ENCODE results near the gene SLC45A1. TPM values are rescaled to one million over a fixed set of nuclear protein-coding genes. Genes with fewer than 3 reads are reported as not detected.

SLC45A1 gene
- polyA plus RNA-seq, 3 donors = 0.21 TPM; not detected in 2

DNA sequence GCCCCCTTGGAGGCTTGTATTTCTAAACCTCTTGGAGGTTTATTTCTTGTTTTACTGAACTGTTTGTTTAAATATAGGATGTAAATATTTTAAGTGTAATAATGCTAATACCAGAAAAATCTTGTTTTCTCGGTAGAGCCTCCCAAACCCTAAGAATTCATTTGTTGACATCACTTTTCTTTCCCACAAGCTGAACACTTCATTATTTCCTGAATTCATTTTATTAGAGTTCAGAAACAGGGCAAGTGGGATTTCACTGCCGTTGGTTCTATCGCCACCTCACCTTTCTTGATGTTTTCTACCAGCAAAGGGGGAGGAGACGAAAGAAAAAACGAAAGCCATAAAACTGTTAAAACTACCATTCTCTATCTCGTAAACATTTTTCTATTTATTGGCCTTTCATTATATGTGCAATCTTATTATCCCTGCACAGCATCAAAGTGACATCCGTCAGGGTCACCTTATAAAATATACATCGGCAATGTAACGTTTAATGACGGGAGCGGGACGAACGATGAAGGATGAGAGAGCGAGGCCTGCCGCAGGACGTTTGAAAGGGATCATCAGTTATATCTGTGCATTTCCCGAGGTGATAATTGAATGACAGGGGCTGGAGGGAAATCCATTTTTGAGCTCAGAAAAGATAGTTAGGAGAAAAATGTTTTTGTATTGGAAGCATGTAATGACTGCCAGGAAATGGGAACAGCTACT lies 59.5 kb downstream of the SLC45A1 start:
- peaks cover 61 to 83% of the 10 kb centered on the region in 2 donors for H3K36me3 Mint-ChIP-seq
- H3K27ac Mint-ChIP-seq = no peak overlapping the region
- peaks cover 92% of the 10 kb centered on the region for H3K79me2 ChIP-seq (ENCODE audit: insufficient read depth, low read length)
- H4K20me1 ChIP-seq (ENCODE audit: insufficient read depth, low read length) = peaks cover 100% of the 10 kb centered on the region
- peaks cover 0 to 5% of the 10 kb centered on the region in 2 donors for H3K9me3 ChIP-seq (replicated peaks in 1 of 2; ENCODE audit: control insufficient read depth in 1 of 2, insufficient read depth in 1 of 2, low read length in 2 of 2)
- no peak overlapping the region for H3K9ac ChIP-seq (ENCODE audit: insufficient read depth, low read length, poor library complexity, severe bottlenecking)
- H3K27ac ChIP-seq (ENCODE audit: low read depth in 1 of 2, low read length in 2 of 2) = no peak overlapping the region
- H3K4me1 Mint-ChIP-seq = peaks cover 41% of the 10 kb centered on the region
- H3K4me1 ChIP-seq (ENCODE audit: control insufficient read depth in 1 of 2, insufficient read depth in 2 of 2, low read length in 2 of 2) = peaks cover 13 to 17% of the 10 kb centered on the region in 2 donors
- no peak overlapping the region for H2AFZ ChIP-seq (ENCODE audit: insufficient read depth, low read depth, low read length, poor library complexity, severe bottlenecking)
- TF ChIP-seq, protein P1, sequence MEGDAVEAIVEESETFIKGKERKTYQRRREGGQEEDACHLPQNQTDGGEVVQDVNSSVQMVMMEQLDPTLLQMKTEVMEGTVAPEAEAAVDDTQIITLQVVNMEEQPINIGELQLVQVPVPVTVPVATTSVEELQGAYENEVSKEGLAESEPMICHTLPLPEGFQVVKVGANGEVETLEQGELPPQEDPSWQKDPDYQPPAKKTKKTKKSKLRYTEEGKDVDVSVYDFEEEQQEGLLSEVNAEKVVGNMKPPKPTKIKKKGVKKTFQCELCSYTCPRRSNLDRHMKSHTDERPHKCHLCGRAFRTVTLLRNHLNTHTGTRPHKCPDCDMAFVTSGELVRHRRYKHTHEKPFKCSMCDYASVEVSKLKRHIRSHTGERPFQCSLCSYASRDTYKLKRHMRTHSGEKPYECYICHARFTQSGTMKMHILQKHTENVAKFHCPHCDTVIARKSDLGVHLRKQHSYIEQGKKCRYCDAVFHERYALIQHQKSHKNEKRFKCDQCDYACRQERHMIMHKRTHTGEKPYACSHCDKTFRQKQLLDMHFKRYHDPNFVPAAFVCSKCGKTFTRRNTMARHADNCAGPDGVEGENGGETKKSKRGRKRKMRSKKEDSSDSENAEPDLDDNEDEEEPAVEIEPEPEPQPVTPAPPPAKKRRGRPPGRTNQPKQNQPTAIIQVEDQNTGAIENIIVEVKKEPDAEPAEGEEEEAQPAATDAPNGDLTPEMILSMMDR (IDR thresholded peaks at IDR 0.05) = no peak
- no peak overlapping the region for H3K4me3 Mint-ChIP-seq
- H3K36me3 ChIP-seq (replicated peaks in 1 of 2; ENCODE audit: control insufficient read depth in 1 of 2, insufficient read depth in 2 of 2, low read length in 2 of 2) = peaks cover 29 to 84% of the 10 kb centered on the region in 2 donors
- H3K4me2 ChIP-seq (replicated peaks; ENCODE audit: extremely low read depth, low read length, poor library complexity, severe bottlenecking) = no peak overlapping the region
- no peak overlapping the region for H3K4me3 ChIP-seq (replicated peaks in 1 of 3; ENCODE audit: low read depth in 2 of 3, low read length in 3 of 3)
- DNase-seq = no peak
- no peaks in the 10 kb centered on the region for H3K27me3 ChIP-seq (ENCODE audit: control insufficient read depth in 2 of 2, insufficient read depth in 2 of 2, low read length in 2 of 2)
- H3K9me3 Mint-ChIP-seq = peaks cover 0 to 3% (median 2%) of the 10 kb centered on the region in 7 donors
- intact Hi-C loops (cut with micrococcal nuclease) = no loop called here
- 98% methylated on average over 11 of the region's 17 CpGs for WGBS (ENCODE audit: insufficient coverage)
- H3K27me3 Mint-ChIP-seq (ENCODE audit: low read depth in 3 of 3) = no peaks in the 10 kb centered on the region

DNA sequence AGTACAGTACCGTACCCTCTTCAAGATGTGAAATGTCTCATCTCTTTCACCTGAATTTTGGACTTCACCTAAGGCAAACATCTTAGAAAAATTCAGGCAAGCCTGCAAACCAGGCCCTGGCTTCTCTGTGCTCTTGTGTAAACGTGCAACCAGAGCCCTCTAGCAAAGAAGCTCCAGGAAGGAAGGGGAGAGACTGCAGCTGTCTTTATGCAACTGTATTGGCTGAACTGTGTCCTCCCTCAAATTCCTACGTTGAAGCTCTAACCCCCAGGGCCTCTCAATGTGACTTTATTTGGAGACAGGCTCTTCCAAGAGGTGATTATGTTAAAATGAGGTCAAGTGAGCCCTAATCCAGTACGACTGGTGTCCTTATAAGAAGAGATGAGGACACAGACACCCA lies 60.3 kb downstream of the SLC45A1 start:
- Mint-ChIP-seq H3K27ac (peak overlapping the region in 3 of 7 donors; percentile 65 to 77 (median 77)), H3K4me1 (peaks cover 48% of the 10 kb centered on the region), H3K36me3 (peaks cover 53 to 75% of the 10 kb centered on the region in 2 donors), H3K4me3 (no peak overlapping the region), H3K9me3 (peaks cover 0 to 3% (median 2%) of the 10 kb centered on the region in 7 donors), H3K27me3 (ENCODE audit: low read depth in 3 of 3) (no peaks in the 10 kb centered on the region)
- peaks cover 100% of the 10 kb centered on the region for H4K20me1 ChIP-seq (ENCODE audit: insufficient read depth, low read length)
- DNase-seq = no peak
- H3K4me3 ChIP-seq (replicated peaks in 1 of 3; ENCODE audit: low read depth in 2 of 3, low read length in 3 of 3) = no peak overlapping the region
- TF ChIP-seq, protein P1 (IDR thresholded peaks at IDR 0.05) = no peak
- no peak overlapping the region for H3K9ac ChIP-seq (ENCODE audit: insufficient read depth, low read length, poor library complexity, severe bottlenecking)
- H3K9me3 ChIP-seq (replicated peaks in 1 of 2; ENCODE audit: control insufficient read depth in 1 of 2, insufficient read depth in 1 of 2, low read length in 2 of 2) = peaks cover 0 to 5% of the 10 kb centered on the region in 2 donors
- H2AFZ ChIP-seq (ENCODE audit: insufficient read depth, low read depth, low read length, poor library complexity, severe bottlenecking) = no peak overlapping the region
- 80% methylated on average over 2 of the region's 4 CpGs for WGBS (ENCODE audit: insufficient coverage)
- peak overlapping the region in 1 of 2 donors; percentile 11 for H3K27ac ChIP-seq (ENCODE audit: low read depth in 1 of 2, low read length in 2 of 2)
- no peaks in the 10 kb centered on the region for H3K27me3 ChIP-seq (ENCODE audit: control insufficient read depth in 2 of 2, insufficient read depth in 2 of 2, low read length in 2 of 2)
- H3K36me3 ChIP-seq (replicated peaks in 1 of 2; ENCODE audit: control insufficient read depth in 1 of 2, insufficient read depth in 2 of 2, low read length in 2 of 2) = peaks cover 21 to 76% of the 10 kb centered on the region in 2 donors
- peaks cover 87% of the 10 kb centered on the region for H3K79me2 ChIP-seq (ENCODE audit: insufficient read depth, low read length)
- H3K4me2 ChIP-seq (replicated peaks; ENCODE audit: extremely low read depth, low read length, poor library complexity, severe bottlenecking) = no peak overlapping the region
- H3K4me1 ChIP-seq (ENCODE audit: control insufficient read depth in 1 of 2, insufficient read depth in 2 of 2, low read length in 2 of 2) = peaks cover 20 to 25% of the 10 kb centered on the region in 2 donors
- intact Hi-C loops (cut with micrococcal nuclease) = no loop called here
